Left ventricle myocardium inferior (tissue), 1 donor: ENCODE results near the gene CDKN2A. TPM values are rescaled to one million over a fixed set of nuclear protein-coding genes. Genes with fewer than 3 reads are reported as not detected.

Source experiments
- DNase-seq: peaks from one replicate; pipeline ENCODE4 v3.0.0-alpha.2; 2020
- H3K27ac ChIP-seq: fragments of 200-600 bp; replicated peaks from 2 replicates; pipeline ENCODE4 v1.8.0; 2021
- H3K27me3 ChIP-seq: fragments of 200-600 bp; 2 replicates; pipeline ENCODE4 v1.8.0; 2021; ENCODE audit warnings: low read depth
- H3K36me3 ChIP-seq: fragments of 200-600 bp; 2 replicates; pipeline ENCODE4 v1.8.0; 2021
- H3K4me1 ChIP-seq: fragments of 200-600 bp; 2 replicates; pipeline ENCODE4 v1.8.0; 2021
- H3K4me3 ChIP-seq: fragments of 200-600 bp; 2 replicates; pipeline ENCODE4 v1.8.0; 2021; ENCODE audit warnings: mild to moderate bottlenecking, moderate library complexity
- H3K9me3 ChIP-seq: fragments of 200-600 bp; replicated peaks from 2 replicates; pipeline ENCODE4 v1.8.0; 2021
- intact Hi-C: fragments of 100-400 bp; cut with micrococcal nuclease; formaldehyde crosslinking; loops from one replicate; pipeline ENCODE4 v1.11.0; 2022
- long read RNA-seq: library from polyadenylated mRNA; unstranded; transcript quantifications from one replicate; pipeline ENCODE4 v2.0.0, GENCODE V29; 2021
- total RNA-seq: library from RNA; stranded (reverse); fragmentation: NEBNext Ultra II Directional; extraction: Animal tissue kit (Norgen Biotek cat#: 25700); gene quantifications from one replicate; pipeline ENCODE4 v1.2.1, GENCODE V29; 2021
- TF ChIP-seq, protein P1 (sequence below): fragments of 200-600 bp; IDR thresholded peaks from 2 replicates; pipeline ENCODE4 v1.8.0; 2021; ENCODE audit warnings: antibody characterized with exemption, mild to moderate bottlenecking, borderline replicate concordance
- donor health status: DM: no; HTN: yes; CAD: no; lungs with severe emphysema.

CDKN2A gene
- total RNA-seq = 0.30 TPM
- long read RNA-seq = 0 reads

DNA sequence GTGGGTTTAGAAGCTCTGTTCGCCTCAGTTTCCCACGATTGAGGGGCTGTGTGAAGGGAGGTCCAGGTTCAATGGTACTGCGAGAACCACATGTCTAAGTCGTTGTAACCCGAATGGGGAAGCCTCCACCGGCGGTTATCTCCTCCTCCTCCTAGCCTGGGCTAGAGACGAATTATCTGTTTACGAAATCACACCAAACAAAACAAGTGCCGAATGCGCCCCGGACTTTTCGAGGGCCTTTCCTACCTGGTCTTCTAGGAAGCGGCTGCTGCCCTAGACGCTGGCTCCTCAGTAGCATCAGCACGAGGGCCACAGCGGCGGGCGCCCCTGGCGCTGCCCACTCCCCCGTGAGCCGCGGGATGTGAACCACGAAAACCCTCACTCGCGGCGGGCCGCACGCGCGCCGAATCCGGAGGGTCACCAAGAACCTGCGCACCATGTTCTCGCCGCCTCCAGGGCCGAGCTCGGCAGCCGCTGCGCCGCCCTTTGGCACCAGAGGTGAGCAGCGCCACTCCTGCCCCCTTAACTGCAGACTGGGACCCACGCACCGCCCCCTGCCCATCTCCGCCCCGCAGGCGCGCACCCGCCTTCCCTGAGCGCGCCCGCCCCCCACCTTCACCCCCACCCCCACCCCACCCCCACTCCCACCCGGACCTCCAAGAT, at the start of gene CDKN2A:
CDKN2A (minus strand) TSS at position 500 of the 663 bp plus-strand sequence.
- H3K4me3 ChIP-seq = peak within 1 kb of the TSS; percentile 82
- DNase-seq = no peak
- TF ChIP-seq, protein P1, sequence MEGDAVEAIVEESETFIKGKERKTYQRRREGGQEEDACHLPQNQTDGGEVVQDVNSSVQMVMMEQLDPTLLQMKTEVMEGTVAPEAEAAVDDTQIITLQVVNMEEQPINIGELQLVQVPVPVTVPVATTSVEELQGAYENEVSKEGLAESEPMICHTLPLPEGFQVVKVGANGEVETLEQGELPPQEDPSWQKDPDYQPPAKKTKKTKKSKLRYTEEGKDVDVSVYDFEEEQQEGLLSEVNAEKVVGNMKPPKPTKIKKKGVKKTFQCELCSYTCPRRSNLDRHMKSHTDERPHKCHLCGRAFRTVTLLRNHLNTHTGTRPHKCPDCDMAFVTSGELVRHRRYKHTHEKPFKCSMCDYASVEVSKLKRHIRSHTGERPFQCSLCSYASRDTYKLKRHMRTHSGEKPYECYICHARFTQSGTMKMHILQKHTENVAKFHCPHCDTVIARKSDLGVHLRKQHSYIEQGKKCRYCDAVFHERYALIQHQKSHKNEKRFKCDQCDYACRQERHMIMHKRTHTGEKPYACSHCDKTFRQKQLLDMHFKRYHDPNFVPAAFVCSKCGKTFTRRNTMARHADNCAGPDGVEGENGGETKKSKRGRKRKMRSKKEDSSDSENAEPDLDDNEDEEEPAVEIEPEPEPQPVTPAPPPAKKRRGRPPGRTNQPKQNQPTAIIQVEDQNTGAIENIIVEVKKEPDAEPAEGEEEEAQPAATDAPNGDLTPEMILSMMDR = no peak
- H3K27me3 ChIP-seq = peaks cover 68% of the 10 kb centered on the region
- H3K4me1 ChIP-seq = peaks cover 23% of the 10 kb centered on the region
- peak within 1 kb of the TSS; percentile 81 for H3K27ac ChIP-seq
- intact Hi-C loops = no loop called here
- H3K9me3 ChIP-seq = no peaks in the 10 kb centered on the region
- no peaks in the 10 kb centered on the region for H3K36me3 ChIP-seq

DNA sequence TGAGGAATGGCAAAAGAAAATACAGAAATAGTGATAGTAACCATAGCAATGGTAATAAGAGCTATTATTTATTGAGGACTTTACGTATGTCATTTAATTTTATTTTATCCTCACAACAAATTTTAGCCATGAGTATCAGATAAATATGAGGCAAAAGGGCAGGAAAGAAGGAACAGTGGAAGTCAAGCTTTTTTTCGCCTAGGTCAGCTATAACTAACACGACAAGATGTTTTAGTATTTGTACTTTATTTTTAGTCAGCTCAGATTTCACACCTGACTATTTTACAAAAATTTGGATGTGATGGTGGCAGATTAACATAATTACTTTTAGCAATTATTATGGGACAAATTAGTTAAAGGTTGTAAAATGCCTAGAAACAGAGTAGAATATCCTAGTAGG, 49.7 kb upstream of the CDKN2A start:
- Histone ChIP-seq H3K9me3 (no peaks in the 10 kb centered on the region), H3K4me1 (no peaks in the 10 kb centered on the region), H3K27ac (no peak overlapping the region), H3K4me3 (no peak overlapping the region), H3K36me3 (no peaks in the 10 kb centered on the region), H3K27me3 (no peaks in the 10 kb centered on the region)
- TF ChIP-seq, protein P1 = no peak
- intact Hi-C loops = no loop called here
- DNase-seq = no peak

DNA sequence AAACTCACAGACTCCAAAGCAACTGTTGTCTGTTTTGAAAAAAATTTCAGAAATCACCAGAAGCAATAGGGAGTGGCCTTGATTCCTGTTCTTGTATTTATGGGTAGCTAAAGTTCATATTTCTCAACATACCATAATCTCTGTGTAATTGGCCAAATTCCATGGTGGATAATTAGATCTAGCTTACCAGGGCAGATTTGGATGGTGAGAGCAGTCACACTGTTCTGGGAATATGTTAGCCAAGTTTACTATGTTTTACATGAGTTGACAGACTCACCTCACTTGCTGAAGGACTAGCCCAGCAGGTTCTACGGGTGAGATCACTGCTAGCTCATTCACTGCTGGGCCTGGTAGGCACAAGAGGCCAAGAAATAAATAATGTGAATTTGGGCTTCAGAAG, 47.6 kb upstream of the CDKN2A start:
- TF ChIP-seq, protein P1 = no peak
- Histone ChIP-seq H3K4me1 (no peaks in the 10 kb centered on the region), H3K4me3 (no peak overlapping the region), H3K27me3 (no peaks in the 10 kb centered on the region), H3K27ac (no peak overlapping the region), H3K36me3 (no peaks in the 10 kb centered on the region), H3K9me3 (no peaks in the 10 kb centered on the region)
- intact Hi-C loops = no loop called here
- no peak for DNase-seq

DNA sequence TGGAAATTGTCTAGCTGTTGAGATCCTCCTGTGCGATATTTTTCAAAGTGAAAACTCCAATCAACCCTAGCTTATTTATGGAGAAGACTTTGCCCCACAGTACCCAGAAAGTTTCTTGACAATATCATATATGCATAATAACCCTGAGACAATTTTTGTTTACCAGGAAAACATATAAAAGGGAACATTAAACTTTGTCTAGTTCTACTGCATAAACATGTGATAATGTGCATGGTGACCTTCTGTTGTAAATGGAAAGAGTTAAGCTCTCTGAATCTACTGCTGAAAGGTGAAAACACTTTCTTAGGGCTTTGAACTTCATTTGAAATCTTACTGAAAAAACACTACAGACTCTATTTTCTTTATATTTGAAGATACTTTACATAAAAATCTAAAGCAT, 47.2 kb upstream of the CDKN2A start:
- Histone ChIP-seq H3K9me3 (no peaks in the 10 kb centered on the region), H3K27me3 (no peaks in the 10 kb centered on the region), H3K27ac (no peak overlapping the region), H3K36me3 (no peaks in the 10 kb centered on the region), H3K4me3 (no peak overlapping the region), H3K4me1 (no peaks in the 10 kb centered on the region)
- TF ChIP-seq, protein P1 = no peak
- no peak for DNase-seq
- intact Hi-C loops = no loop called here

DNA sequence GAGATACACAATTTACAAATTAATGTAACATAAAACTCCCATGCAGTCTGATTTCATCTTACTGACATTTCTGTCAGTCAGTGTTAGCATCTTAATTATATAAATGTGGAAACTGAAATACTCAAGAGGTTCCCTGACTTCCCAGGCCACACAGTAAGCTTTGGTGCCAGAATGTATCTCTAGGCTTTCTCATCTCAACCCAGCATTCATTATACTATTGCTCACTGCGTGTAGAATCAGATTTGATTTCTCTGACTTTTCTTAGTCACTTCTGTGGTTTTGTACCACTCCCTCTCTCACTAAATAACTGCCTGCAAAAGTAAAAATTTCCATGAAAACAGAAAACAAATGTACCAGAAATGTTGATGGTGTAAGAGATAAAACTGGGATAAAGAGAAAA, 46.6 kb upstream of the CDKN2A start:
- no peaks in the 10 kb centered on the region for H3K9me3 ChIP-seq
- intact Hi-C loops = no loop called here
- H3K27ac ChIP-seq = no peak overlapping the region

More for the DNA sequence above, 46.6 kb upstream of the CDKN2A start:
- H3K4me1 ChIP-seq = no peaks in the 10 kb centered on the region
- no peak for DNase-seq
- TF ChIP-seq, protein P1 = no peak
- no peak overlapping the region for H3K4me3 ChIP-seq
- H3K36me3 ChIP-seq = no peaks in the 10 kb centered on the region
- H3K27me3 ChIP-seq = no peaks in the 10 kb centered on the region
